Body of pancreas (tissue), 4 donors: ENCODE results near the gene TTC4. TPM values are rescaled to one million over a fixed set of nuclear protein-coding genes. Genes with fewer than 3 reads are reported as not detected.
A peak's percentile ranks its signal among the peaks of the same experiment; 100 is the strongest.

Experiments used
- ATAC-seq: fragments of 150-250 bp; one replicate; pipeline ENCODE4 v1.9.1; 2016
- DNase-seq, 4 donors: peaks; one replicate each; pipeline ENCODE4 v3.0.0-alpha.2; 2019
- H3K27ac ChIP-seq, 4 donors: fragments of 200-600 bp; sonication (generic); 1 replicate in 3 of 4; 2 replicates in 1 of 4; pipeline versions ENCODE4 v1.5.1 to v1.6.1; 2016 to 2019; ENCODE audit warnings: mild to moderate bottlenecking in 1 of 4, mixed read lengths in 1 of 4, moderate library complexity in 1 of 4
- H3K27me3 ChIP-seq, 2 donors: fragments of 200-600 bp; sonication (generic); one replicate each; pipeline ENCODE4 v1.6.0; 2016; ENCODE audit warnings: mild to moderate bottlenecking in 1 of 2
- H3K36me3 ChIP-seq, 2 donors: fragments of 200-600 bp; sonication (generic); replicated peaks in 1 of 2; 2 replicates each; pipeline ENCODE4 v1.5.1; 2016; ENCODE audit warnings: low read depth in 2 of 2; ENCODE audit not compliant: insufficient read depth in 1 of 2
- H3K4me1 ChIP-seq: fragments of 200-600 bp; sonication (generic); one replicate; pipeline ENCODE4 v1.6.0; 2016
- H3K4me3 ChIP-seq, 2 donors: fragments of 200-600 bp; sonication (generic); 1 replicate in 1 of 2; 2 replicates in 1 of 2; pipeline ENCODE4 v1.5.1; 2016 to 2019
- H3K9me3 ChIP-seq, 3 donors: fragments of 200-600 bp; sonication (generic); 1 replicate in 2 of 3; 2 replicates in 1 of 3; pipeline ENCODE4 v1.5.1; 2016
- POLR2A ChIP-seq, 3 donors: fragments of 450-650 bp; IDR thresholded peaks; one replicate each; pipeline ENCODE4 v1.6.1; 2016; ENCODE audit warnings: antibody characterized with exemption in 3 of 3, mild to moderate bottlenecking in 2 of 3
- WGBS, 2 donors: methylation state at CpG; one replicate each; pipeline ENCODE4 v1.1.5; 2017; 5-methylcytosine and 5-hydroxymethylcytosine counted together
- intact Hi-C: fragments of 100-400 bp; cut with DNase I; formaldehyde crosslinking; loops from one replicate; pipeline ENCODE4 v1.15.1; 2023
- total RNA-seq, 2 donors: library from RNA; depleted of rRNA; stranded (reverse); fragments of >200 nt; gene quantifications; one replicate each; pipeline ENCODE4 v1.1.0, GENCODE V29; 2016
- TF ChIP-seq, protein P1 (sequence below), 7 experiments: fragments of 450-650 bp in 4 of 7; fragments of 200-600 bp in 3 of 7; sonication (generic) in 3 of 7; IDR thresholded peaks; one replicate each; pipeline ENCODE4 v1.5.1; 2016 to 2019; ENCODE audit warnings: antibody characterized with exemption in 7 of 7

TTC4 gene
- total RNA-seq, 2 donors from 2014 or later, result 15.0 to 21.1 TPM

DNA sequence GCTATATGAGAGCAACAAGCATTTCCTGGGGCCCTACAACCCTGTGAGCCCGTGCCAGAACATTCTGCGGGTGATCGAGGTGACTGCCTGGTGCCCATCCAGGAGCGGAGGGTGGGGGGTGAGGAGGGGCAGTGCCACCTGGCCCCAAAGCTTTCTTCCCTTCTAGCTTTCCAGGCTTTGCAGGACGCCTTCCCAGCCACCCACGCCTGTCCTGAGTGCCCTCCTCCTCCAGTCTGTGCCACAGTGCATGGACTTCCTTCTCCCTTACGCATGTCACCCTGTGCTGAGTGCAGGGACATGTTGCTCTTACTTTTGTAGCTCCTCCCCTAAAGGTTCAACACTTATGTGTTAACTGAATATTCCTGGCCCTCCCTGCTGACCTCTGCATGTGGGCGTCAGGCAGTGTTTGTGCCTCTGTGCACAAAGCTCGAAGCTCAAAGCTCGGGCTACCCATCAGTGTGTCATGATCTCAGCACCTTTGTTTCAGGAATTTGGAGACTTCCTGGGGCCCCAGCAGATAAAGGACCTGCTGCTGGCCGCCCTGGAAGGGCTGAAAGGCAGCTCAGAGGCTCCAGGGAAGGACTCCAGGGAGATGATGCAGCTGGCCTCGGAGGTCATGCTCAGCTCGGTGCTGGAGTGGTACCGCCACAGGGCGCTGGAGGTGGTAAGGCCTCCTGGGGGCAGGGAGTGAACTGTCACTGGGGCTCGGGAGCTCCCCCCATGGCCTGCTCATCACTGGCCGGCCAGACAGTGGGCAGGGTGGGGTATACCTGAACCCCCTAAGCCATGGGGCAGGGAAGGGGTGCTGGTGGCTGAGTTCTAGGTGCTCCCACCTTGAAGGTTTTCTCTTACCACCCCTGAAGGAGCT, 36.7 kb upstream of the TTC4 start:
- no peaks in the 10 kb centered on the region for H3K4me1 ChIP-seq
- no peaks in the 10 kb centered on the region for H3K9me3 ChIP-seq
- no peak overlapping the region for H3K4me3 ChIP-seq
- TF ChIP-seq, protein P1, sequence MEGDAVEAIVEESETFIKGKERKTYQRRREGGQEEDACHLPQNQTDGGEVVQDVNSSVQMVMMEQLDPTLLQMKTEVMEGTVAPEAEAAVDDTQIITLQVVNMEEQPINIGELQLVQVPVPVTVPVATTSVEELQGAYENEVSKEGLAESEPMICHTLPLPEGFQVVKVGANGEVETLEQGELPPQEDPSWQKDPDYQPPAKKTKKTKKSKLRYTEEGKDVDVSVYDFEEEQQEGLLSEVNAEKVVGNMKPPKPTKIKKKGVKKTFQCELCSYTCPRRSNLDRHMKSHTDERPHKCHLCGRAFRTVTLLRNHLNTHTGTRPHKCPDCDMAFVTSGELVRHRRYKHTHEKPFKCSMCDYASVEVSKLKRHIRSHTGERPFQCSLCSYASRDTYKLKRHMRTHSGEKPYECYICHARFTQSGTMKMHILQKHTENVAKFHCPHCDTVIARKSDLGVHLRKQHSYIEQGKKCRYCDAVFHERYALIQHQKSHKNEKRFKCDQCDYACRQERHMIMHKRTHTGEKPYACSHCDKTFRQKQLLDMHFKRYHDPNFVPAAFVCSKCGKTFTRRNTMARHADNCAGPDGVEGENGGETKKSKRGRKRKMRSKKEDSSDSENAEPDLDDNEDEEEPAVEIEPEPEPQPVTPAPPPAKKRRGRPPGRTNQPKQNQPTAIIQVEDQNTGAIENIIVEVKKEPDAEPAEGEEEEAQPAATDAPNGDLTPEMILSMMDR (IDR thresholded peaks at IDR 0.05), result no peak
- TF ChIP-seq POLR2A (IDR thresholded peaks at IDR 0.05), result no peak
- no peaks in the 10 kb centered on the region for H3K27me3 ChIP-seq
- ATAC-seq (no peak), DNase-seq (no peak)
- WGBS, 2 donors, result 68 to 71% methylated on average over 9 to 17 of the region's 17 CpGs
- no peaks in the 10 kb centered on the region for H3K36me3 ChIP-seq
- H3K27ac ChIP-seq, result no peak overlapping the region
- intact Hi-C loops, result loop anchor here (10.0 kb wide), 1 partner anchor 136 kb away; no protein-coding TSS in a partner anchor

DNA sequence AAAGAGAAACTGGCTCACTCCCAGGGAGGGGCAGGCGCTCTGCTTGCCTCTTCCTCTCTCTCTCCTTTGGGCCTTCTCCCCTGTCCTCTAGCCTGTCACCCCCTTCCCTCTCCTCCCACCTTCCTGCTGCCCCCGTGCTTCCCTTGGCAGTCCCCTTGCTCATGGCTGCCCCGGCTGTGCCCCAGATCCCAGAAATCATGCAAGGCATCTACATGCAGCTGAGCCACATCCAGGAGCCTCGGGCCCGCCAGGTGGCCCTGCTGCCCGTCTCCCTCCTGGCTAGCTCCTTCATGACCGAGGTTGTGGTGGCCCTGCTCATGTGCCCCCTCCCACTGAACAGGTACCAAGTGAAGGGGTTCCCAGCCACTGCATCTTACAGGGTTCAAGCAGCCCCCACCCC, 36.0 kb upstream of the TTC4 start:
- no peak for DNase-seq
- H3K4me3 ChIP-seq, result no peak overlapping the region
- intact Hi-C loops, result loop anchor here (10.0 kb wide), 1 partner anchor 135 kb away; no protein-coding TSS in a partner anchor
- no peaks in the 10 kb centered on the region for H3K27me3 ChIP-seq
- H3K36me3 ChIP-seq, result no peaks in the 10 kb centered on the region
- no peak for TF ChIP-seq POLR2A (IDR thresholded peaks at IDR 0.05)
- TF ChIP-seq, protein P1 (IDR thresholded peaks at IDR 0.05), result no peak
- ATAC-seq, result no peak
- H3K27ac ChIP-seq, result no peak overlapping the region
- no peaks in the 10 kb centered on the region for H3K9me3 ChIP-seq
- WGBS, 2 donors, result 81 to 83% methylated on average over 5 to 7 of the region's 7 CpGs
- H3K4me1 ChIP-seq, result no peaks in the 10 kb centered on the region

DNA sequence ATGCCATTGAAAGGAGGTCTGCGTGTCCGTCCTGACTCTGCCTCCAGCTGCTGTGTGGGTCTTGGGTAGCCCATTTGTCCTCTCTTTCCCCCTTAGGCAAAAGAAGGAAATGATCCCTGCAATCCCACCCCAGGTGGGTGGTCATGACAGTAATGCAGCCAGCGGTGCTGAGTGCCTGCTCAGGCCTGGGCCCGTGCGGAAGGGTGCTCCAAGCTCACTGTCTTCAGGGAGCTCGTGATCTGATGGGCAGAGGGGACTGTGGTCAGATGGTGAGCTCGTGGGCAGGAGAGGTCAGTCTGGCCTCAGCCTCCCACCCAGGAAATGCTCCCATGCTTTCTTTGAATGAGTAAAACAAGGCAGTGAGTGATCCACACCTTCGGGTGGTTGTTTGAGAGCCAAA, 35.3 kb upstream of the TTC4 start:
- no peak for DNase-seq
- H3K36me3 ChIP-seq, result no peaks in the 10 kb centered on the region
- TF ChIP-seq POLR2A (IDR thresholded peaks at IDR 0.05), result no peak
- TF ChIP-seq, protein P1 (IDR thresholded peaks at IDR 0.05), result no peak
- H3K9me3 ChIP-seq, result no peaks in the 10 kb centered on the region
- no peak overlapping the region for H3K4me3 ChIP-seq
- H3K4me1 ChIP-seq, result no peaks in the 10 kb centered on the region
- intact Hi-C loops, result no loop called here
- H3K27ac ChIP-seq, result no peak overlapping the region
- no peaks in the 10 kb centered on the region for H3K27me3 ChIP-seq
- ATAC-seq, result no peak
- WGBS, 2 donors, result 77% methylated on average over 8 of the region's 8 CpGs; no CpG with 5 or more reads in 1 of the 2 donors

DNA sequence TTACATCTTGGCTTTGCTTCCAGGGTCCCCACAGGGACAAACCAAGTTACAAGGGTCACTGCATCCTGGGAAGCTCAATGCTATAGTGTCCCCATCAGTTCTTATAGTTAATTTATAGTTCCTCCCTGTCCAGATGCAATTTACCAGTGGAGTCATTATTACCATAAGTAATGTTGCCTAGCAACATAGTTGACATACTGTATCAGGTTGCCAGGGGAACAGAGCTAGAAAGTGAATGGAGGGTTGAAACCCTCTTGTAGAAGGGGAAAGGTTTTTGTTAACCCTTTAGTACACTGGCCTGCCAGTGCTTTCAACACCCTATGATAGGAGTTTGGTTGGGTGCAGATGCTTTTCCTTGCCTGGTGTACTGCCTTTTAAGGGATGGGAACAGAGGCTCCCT, 34.3 kb upstream of the TTC4 start:
- Histone ChIP-seq H3K27me3 (no peaks in the 10 kb centered on the region), H3K27ac (no peak overlapping the region), H3K4me3 (no peak overlapping the region), H3K36me3 (no peaks in the 10 kb centered on the region), H3K4me1 (no peaks in the 10 kb centered on the region), H3K9me3 (no peaks in the 10 kb centered on the region)
- DNase-seq (no peak), ATAC-seq (peak; percentile 47)
- intact Hi-C loops, result no loop called here
- no peak for TF ChIP-seq POLR2A (IDR thresholded peaks at IDR 0.05)
- TF ChIP-seq, protein P1 (IDR thresholded peaks at IDR 0.05), result no peak

DNA sequence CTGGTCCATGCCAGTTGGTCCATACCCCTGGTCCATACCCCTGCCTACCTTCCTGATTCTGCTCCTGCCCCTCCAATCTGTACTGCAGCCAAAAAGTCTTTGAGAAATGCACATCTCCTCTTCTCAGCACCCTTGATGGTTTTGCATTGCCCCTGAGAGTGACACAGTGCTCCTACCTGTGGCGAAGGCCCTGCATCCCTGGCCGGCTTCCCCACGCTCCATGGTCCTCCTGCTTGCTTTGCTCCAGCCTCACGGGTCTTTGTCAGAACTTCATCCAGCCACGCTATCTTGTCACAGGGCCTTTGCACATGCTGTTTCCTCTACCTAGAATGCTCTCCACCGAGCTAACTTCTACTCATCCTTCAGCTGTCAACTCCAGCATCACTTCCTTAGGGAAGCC, 32.2 kb upstream of the TTC4 start:
- Histone ChIP-seq H3K4me3 (no peak overlapping the region), H3K27ac (no peak overlapping the region), H3K9me3 (no peaks in the 10 kb centered on the region), H3K4me1 (no peaks in the 10 kb centered on the region), H3K27me3 (no peaks in the 10 kb centered on the region), H3K36me3 (no peaks in the 10 kb centered on the region)
- TF ChIP-seq, protein P1 (IDR thresholded peaks at IDR 0.05), result no peak
- TF ChIP-seq POLR2A (IDR thresholded peaks at IDR 0.05), result no peak
- WGBS, 2 donors, result 74 to 87% methylated on average over 6 of the region's 6 CpGs
- DNase-seq (no peak), ATAC-seq (no peak)
- intact Hi-C loops, result no loop called here
